ENCODE data around the gene KCNH2. TPM values are rescaled to one million over a fixed set of nuclear protein-coding genes. Genes with fewer than 3 reads are reported as not detected.

KCNH2 gene
- total RNA-seq, 4 donors from 2014 or later = 0.15 to 1.1 (median 0.36) TPM

DNA sequence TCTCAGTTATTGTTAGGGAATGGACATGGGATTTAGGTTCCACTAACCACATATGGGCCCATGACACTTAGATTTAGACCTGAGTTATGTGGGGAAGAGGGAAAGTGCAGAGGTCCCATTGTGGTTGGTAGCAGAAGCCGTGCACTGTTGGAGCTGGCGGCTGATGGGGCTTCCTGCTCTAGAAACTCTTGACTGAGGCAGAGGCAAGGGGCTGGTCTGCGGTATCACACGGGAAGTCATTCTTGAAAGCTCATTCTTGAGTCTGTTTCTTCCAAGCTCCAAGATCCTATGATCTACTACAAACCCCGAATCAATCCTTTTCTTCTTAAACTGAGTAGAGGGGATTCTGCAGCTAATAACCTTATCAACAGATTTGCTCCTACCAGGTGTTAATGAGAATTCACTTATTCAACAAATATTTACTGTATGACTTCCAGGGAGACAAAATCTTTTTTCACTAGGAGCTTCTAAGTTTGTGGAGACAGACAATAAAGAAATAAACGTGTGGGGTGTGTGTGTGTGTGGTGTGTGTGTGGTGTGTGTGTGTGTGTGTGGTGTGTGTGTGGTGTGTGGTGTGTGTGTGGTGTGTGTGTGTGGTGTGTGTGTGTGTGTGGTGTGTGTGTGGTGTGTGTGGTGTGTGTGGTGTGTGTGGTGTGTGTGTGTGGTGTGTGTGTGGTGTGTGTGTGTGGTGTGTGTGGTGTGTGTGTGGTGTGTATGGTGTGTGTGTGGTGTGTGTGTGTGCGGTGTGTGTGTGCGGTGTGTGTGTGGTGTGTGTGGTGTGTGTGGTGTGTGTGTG is 68.7 kb downstream of the KCNH2 start:
- peak in 1 of 2 donors; percentile 83 for DNase-seq (ENCODE audit: low spot score in 2 of 2)
- no peak overlapping the region for H3K4me3 ChIP-seq (ENCODE audit: low read depth, poor library complexity, severe bottlenecking)
- intact Hi-C loops (cut with DNase I; ENCODE audit: low total_unique reads) = loop anchor here (10.0 kb wide), 1 partner anchor 75 kb away; no protein-coding TSS in a partner anchor
- no peak for TF ChIP-seq POLR2A (IDR thresholded peaks at IDR 0.05)
- TF ChIP-seq, protein P1, sequence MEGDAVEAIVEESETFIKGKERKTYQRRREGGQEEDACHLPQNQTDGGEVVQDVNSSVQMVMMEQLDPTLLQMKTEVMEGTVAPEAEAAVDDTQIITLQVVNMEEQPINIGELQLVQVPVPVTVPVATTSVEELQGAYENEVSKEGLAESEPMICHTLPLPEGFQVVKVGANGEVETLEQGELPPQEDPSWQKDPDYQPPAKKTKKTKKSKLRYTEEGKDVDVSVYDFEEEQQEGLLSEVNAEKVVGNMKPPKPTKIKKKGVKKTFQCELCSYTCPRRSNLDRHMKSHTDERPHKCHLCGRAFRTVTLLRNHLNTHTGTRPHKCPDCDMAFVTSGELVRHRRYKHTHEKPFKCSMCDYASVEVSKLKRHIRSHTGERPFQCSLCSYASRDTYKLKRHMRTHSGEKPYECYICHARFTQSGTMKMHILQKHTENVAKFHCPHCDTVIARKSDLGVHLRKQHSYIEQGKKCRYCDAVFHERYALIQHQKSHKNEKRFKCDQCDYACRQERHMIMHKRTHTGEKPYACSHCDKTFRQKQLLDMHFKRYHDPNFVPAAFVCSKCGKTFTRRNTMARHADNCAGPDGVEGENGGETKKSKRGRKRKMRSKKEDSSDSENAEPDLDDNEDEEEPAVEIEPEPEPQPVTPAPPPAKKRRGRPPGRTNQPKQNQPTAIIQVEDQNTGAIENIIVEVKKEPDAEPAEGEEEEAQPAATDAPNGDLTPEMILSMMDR (IDR thresholded peaks at IDR 0.05) = no peak
- WGBS, 2 donors = 65 to 74% methylated on average over 8 of the region's 8 CpGs

DNA sequence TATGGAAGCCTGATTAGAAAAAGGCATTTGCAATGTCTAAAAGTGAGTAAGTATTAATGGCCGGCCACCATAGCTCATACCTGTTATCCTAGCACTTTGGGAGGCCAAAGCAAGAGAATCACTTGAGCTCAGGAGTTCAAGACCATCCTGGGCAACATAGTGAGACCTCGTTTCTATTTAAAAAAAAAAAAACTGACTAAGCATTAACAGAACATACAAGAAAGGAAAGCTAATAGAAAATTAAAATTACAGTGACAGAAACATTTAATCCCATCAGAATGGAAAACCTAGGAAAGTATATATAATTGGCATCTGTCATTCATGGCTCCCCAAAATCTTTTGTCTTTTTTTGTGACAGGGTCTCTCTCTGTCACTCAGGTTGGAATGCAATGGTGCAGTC is 69.9 kb downstream of the KCNH2 start:
- H3K4me3 ChIP-seq (ENCODE audit: low read depth, poor library complexity, severe bottlenecking) = no peak overlapping the region
- no peak for DNase-seq (ENCODE audit: low spot score in 2 of 2)
- TF ChIP-seq, protein P1 (IDR thresholded peaks at IDR 0.05) = no peak
- TF ChIP-seq POLR2A (IDR thresholded peaks at IDR 0.05) = no peak
- 80 to 84% methylated on average over 2 of the region's 2 CpGs for WGBS, 2 donors
- intact Hi-C loops (cut with DNase I; ENCODE audit: low total_unique reads) = loop anchor here (10.0 kb wide), 1 partner anchor 77 kb away; no protein-coding TSS in a partner anchor

DNA sequence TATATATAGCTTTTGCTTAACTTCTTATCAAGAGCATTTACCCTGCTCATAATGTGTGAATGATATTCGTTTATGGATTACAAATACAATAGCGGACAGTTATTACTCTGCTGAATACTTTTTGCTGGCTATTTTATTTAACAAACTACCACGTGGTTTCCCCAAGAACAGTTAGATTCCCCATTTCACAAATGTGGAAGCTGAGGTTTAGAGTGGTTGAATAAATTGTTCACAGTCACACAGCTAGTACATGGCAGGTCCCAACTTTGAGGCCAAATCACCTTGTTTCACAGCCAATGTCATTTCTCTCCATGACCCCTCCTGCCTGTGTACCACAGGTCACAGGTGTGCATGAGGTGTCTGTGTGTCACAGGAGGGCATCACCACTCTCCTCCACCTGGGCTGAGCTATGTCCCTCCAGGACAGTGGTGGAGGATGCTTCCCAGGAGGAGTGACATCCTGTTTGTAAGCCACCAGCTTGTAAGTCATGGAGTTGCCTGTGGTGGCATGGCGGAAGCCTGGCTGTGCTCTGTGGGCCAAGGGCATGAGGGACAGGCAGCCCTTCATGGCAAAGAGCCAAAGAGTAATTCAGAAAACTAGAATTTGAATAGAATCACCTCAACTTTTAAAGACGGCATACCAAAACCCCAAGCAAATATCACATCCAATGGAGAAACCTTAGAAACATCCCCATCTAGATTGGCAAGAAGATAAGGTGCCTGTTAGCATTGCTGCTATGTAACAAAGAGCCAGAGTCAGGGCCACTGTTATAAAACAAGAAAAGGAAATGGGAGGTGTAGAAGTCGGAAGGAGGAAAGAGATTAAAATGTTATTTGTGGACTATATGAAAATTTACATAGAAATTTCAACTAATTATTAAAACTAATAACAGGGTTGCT is 73.9 kb downstream of the KCNH2 start:
- intact Hi-C loops (cut with DNase I; ENCODE audit: low total_unique reads) = loop anchor here (10.0 kb wide), 1 partner anchor 81 kb away; no protein-coding TSS in a partner anchor
- 63 to 66% methylated on average over 6 of the region's 6 CpGs for WGBS, 2 donors
- TF ChIP-seq POLR2A (IDR thresholded peaks at IDR 0.05) = no peak
- TF ChIP-seq, protein P1 (IDR thresholded peaks at IDR 0.05) = no peak
- no peak for DNase-seq (ENCODE audit: low spot score in 2 of 2)
- H3K4me3 ChIP-seq (ENCODE audit: low read depth, poor library complexity, severe bottlenecking) = no peak overlapping the region

DNA sequence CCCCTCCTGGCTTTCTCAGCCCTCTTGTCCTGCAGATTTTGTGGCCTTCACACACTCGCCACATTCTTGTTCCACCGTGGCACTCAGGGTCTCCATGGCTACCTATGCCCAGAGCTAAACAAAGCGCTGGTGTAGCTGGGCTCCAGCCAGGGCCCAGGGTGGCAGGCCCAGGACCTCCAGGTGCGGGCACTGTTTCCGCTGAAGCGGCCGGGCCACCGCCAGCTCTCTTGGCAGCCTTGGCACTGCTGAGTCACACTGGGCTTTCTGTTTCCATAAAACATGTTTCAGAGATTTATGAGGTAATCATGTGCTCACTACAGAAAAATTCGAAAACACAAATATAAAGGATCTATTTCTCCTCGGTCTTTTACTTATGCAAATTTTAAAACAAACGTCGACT is 74.5 kb downstream of the KCNH2 start:
- H3K4me3 ChIP-seq (ENCODE audit: low read depth, poor library complexity, severe bottlenecking) = no peak overlapping the region
- WGBS, 2 donors = 31 to 35% methylated on average over 12 of the region's 12 CpGs
- DNase-seq (ENCODE audit: low spot score in 2 of 2) = no peak
- intact Hi-C loops (cut with DNase I; ENCODE audit: low total_unique reads) = loop anchor here (10.0 kb wide), 1 partner anchor 81 kb away; no protein-coding TSS in a partner anchor
- TF ChIP-seq POLR2A (IDR thresholded peaks at IDR 0.05) = no peak
- TF ChIP-seq, protein P1 (IDR thresholded peaks at IDR 0.05) = no peak

DNA sequence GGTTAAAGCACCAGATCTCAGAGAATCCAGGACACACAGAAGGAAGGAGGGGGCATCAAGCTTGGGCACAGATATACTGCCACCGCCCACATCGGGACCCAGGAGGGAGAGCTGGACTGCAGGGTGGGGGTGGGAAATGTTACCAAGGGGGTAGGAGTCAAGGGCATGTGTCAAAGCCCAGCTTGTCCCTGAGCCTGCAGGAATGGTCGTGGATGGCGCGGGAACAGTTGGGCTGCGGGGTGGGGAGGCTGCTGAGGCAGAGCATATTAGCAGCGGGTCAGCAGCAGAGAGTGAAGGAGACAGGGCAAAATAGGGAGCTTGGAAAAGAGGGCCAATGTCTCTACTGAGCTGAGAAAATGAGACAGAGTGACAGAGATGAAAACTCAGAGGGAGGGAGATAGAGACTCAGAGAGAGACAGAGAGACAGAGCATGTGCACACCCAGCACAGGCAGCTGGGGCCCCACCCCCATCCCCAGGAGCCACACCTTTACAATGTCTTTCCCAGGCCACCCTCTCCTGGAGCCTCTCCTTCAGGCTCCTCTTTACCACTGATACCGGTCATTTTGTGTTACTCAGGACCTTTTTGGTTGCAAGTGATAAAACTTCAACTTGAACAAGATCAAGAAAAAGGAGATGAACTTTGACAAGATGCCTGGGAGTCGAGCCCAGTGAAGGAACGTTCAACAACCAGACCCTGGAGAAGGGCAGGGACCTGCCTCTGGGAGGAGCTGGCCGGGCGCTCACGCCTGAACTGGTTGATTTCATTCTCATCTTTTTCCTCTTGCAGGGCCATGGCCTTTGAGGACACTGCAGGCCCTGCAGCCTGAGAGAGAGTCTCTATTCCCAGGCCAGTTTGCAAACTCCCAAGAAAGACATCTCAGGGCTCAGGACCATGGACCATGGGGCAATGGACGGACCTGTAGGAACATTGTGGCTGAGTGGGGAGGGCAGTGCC is 75.8 kb downstream of the KCNH2 start:
- DNase-seq (ENCODE audit: low spot score in 2 of 2) = no peak
- TF ChIP-seq POLR2A (IDR thresholded peaks at IDR 0.05) = no peak
- TF ChIP-seq, protein P1 (IDR thresholded peaks at IDR 0.05) = no peak
- intact Hi-C loops (cut with DNase I; ENCODE audit: low total_unique reads) = loop anchor here (10.0 kb wide), 1 partner anchor 82 kb away; no protein-coding TSS in a partner anchor
- no peak overlapping the region for H3K4me3 ChIP-seq (ENCODE audit: low read depth, poor library complexity, severe bottlenecking)
- 70 to 77% methylated on average over 14 of the region's 14 CpGs for WGBS, 2 donors

Data from lower leg skin (tissue), 4 donors.